Measurements from ENCODE around the gene CD79A.

- TF ChIP-seq CTCF (IDR thresholded peaks at IDR 0.05) (no peak), POLR2A (IDR thresholded peaks at IDR 0.05) (no peak)
Measured at GRCh38 chr19:41902594-41902993, 25.5 kb downstream of the CD79A start.

All from heart left ventricle (tissue), 13 donors.